Gastroesophageal sphincter (tissue), 4 donors: ENCODE data around the gene SPACA6. TPM values are rescaled to one million over a fixed set of nuclear protein-coding genes. Genes with fewer than 3 reads are reported as not detected.

Experiments
- ATAC-seq: fragments of 150-250 bp; one replicate; pipeline ENCODE4 v1.9.1; 2016; ENCODE audit warnings: mild to moderate bottlenecking, moderate library complexity
- H3K27ac ChIP-seq, 4 donors: fragments of 200-600 bp; sonication (generic) in 3 of 4; 1 replicate in 3 of 4; 2 replicates in 1 of 4; pipeline ENCODE4 v1.5.1; 2016 to 2019
- H3K27me3 ChIP-seq: fragments of 200-600 bp; sonication (generic); one replicate; pipeline ENCODE4 v1.5.1; 2019
- H3K36me3 ChIP-seq, 2 donors: fragments of 200-600 bp; sonication (generic); one replicate each; pipeline ENCODE4 v1.5.1; 2019; ENCODE audit warnings: control low read depth in 1 of 2
- H3K4me1 ChIP-seq, 3 donors: fragments of 200-600 bp; sonication (generic); 1 replicate in 2 of 3; 2 replicates in 1 of 3; pipeline ENCODE4 v1.5.1; 2016 to 2019; ENCODE audit warnings: control low read depth in 2 of 3
- H3K4me3 ChIP-seq, 2 donors: fragments of 200-600 bp; sonication (generic); one replicate each; pipeline ENCODE4 v1.5.1; 2019; ENCODE audit warnings: mild to moderate bottlenecking in 1 of 2, moderate library complexity in 1 of 2
- H3K9me3 ChIP-seq, 3 donors: fragments of 200-600 bp; sonication (generic); one replicate each; pipeline ENCODE4 v1.5.1; 2017 to 2019; ENCODE audit warnings: control low read depth in 2 of 3
- EP300 ChIP-seq: sonication (generic); formaldehyde crosslinking; IDR thresholded peaks from one replicate; pipeline ENCODE4 v1.6.1; 2017; ENCODE audit warnings: antibody characterized with exemption, mild to moderate bottlenecking
- POLR2A ChIP-seq, 2 donors: fragments of 450-650 bp; IDR thresholded peaks; one replicate each; pipeline ENCODE4 v1.6.1; 2017; ENCODE audit warnings: antibody characterized with exemption in 2 of 2, mild to moderate bottlenecking in 2 of 2, moderate library complexity in 1 of 2
- POLR2AphosphoS5 ChIP-seq: sonication (generic); formaldehyde crosslinking; IDR thresholded peaks from one replicate; pipeline ENCODE4 v1.6.1; 2017; ENCODE audit warnings: antibody characterized with exemption
- WGBS, 2 donors: methylation state at CpG; one replicate each; pipeline ENCODE4 v1.1.5; 2018; ENCODE audit warnings: low coverage in 1 of 2; 5-methylcytosine and 5-hydroxymethylcytosine counted together
- total RNA-seq, 4 donors: library from RNA; depleted of rRNA; stranded (reverse); fragments of >200 nt; gene quantifications; one replicate each; pipeline ENCODE4 v1.1.0, GENCODE V29; 2016
- TF ChIP-seq, protein P1 (sequence below), 4 experiments: fragments of 200-600 bp in 2 of 4; fragments of 450-650 bp in 2 of 4; sonication (generic) in 1 of 4; IDR thresholded peaks; one replicate each; pipeline ENCODE4 v1.5.1; 2017 to 2019; ENCODE audit warnings: antibody characterized with exemption in 4 of 4, mild to moderate bottlenecking in 2 of 4, moderate library complexity in 2 of 4

The SPACA6 gene
- total RNA-seq, 4 donors from 2014 or later: 6.3 to 29.7 (median 18.3) TPM

DNA sequence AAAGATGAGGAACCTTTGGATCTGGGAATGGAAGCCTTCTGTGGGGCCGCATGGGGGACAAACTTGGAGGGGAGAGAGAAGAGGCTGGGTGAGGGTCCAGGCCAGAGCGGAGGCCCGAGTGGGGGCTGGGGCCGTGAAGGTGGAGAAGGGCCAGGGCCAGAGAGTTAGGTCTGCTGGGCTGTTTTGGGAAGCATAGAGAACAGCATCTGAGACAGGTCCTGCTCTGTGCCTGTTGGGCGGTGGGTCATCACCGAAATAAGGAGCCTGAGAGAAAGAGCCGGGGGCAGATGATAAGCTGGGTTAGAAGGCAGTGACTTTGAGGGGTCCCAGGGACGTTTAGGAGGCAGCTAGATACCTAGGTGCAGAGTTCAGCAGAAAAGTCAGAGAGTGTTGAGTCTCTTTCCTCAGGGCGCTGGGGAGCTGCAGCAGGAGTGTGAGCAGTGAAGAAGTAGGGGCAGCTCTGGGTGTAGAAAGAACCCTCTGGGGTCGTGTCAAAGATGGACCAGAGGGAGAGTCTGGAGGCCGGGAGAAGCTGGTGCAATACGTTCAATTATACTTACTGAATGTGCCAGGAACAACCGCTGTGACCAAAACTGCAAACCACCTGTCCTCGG lies 2.7 kb downstream of the SPACA6 start:
- H3K27ac ChIP-seq: no peak overlapping the region
- ATAC-seq: no peak
- H3K4me1 ChIP-seq: peaks cover 0 to 51% (median 18%) of the 10 kb centered on the region in 3 donors
- no peaks in the 10 kb centered on the region for H3K27me3 ChIP-seq
- no peak for TF ChIP-seq EP300
- no peak for TF ChIP-seq POLR2AphosphoS5
- TF ChIP-seq, protein P1, sequence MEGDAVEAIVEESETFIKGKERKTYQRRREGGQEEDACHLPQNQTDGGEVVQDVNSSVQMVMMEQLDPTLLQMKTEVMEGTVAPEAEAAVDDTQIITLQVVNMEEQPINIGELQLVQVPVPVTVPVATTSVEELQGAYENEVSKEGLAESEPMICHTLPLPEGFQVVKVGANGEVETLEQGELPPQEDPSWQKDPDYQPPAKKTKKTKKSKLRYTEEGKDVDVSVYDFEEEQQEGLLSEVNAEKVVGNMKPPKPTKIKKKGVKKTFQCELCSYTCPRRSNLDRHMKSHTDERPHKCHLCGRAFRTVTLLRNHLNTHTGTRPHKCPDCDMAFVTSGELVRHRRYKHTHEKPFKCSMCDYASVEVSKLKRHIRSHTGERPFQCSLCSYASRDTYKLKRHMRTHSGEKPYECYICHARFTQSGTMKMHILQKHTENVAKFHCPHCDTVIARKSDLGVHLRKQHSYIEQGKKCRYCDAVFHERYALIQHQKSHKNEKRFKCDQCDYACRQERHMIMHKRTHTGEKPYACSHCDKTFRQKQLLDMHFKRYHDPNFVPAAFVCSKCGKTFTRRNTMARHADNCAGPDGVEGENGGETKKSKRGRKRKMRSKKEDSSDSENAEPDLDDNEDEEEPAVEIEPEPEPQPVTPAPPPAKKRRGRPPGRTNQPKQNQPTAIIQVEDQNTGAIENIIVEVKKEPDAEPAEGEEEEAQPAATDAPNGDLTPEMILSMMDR (IDR thresholded peaks at IDR 0.05): no peak
- no peak overlapping the region for H3K4me3 ChIP-seq
- no peaks in the 10 kb centered on the region for H3K9me3 ChIP-seq
- peaks cover 0 to 83% of the 10 kb centered on the region in 2 donors for H3K36me3 ChIP-seq
- WGBS, 2 donors: 75 to 79% methylated on average over 6 to 13 of the region's 14 CpGs

- no peak overlapping the region for H3K4me3 ChIP-seq
- H3K36me3 ChIP-seq: peaks cover 0 to 90% of the 10 kb centered on the region in 2 donors
- 81 to 93% methylated on average over 2 to 3 of the region's 3 CpGs for WGBS, 2 donors
- TF ChIP-seq POLR2A (IDR thresholded peaks at IDR 0.05) (no peak), EP300 (no peak), POLR2AphosphoS5 (no peak)
- TF ChIP-seq, protein P1 (IDR thresholded peaks at IDR 0.05): no peak
- H3K4me1 ChIP-seq: peaks cover 0 to 45% (median 15%) of the 10 kb centered on the region in 3 donors
- no peaks in the 10 kb centered on the region for H3K9me3 ChIP-seq
- no peak overlapping the region for H3K27ac ChIP-seq
- H3K27me3 ChIP-seq: no peaks in the 10 kb centered on the region
- no peak for ATAC-seq
These were observed 3.5 kb downstream of the SPACA6 start for GRCh38 chr19:51696606-51697005.

- ATAC-seq: no peak
- Histone ChIP-seq H3K4me1 (peaks cover 0 to 45% (median 9%) of the 10 kb centered on the region in 3 donors), H3K36me3 (peaks cover 0 to 92% of the 10 kb centered on the region in 2 donors), H3K4me3 (no peak overlapping the region), H3K9me3 (no peaks in the 10 kb centered on the region), H3K27ac (no peak overlapping the region), H3K27me3 (no peaks in the 10 kb centered on the region)
- TF ChIP-seq POLR2A (IDR thresholded peaks at IDR 0.05): no peak
- TF ChIP-seq EP300: no peak
- TF ChIP-seq POLR2AphosphoS5: no peak
- TF ChIP-seq, protein P1 (IDR thresholded peaks at IDR 0.05): no peak
- 73% methylated on average over 2 to 7 of the region's 9 CpGs for WGBS, 2 donors
These were observed 4.1 kb downstream of the SPACA6 start for GRCh38 chr19:51697169-51697776.

- WGBS, 2 donors: 93 to 100% methylated on average over 1 to 5 of the region's 5 CpGs
- Histone ChIP-seq H3K4me1 (peaks cover 0 to 45% (median 0%) of the 10 kb centered on the region in 3 donors), H3K9me3 (no peaks in the 10 kb centered on the region), H3K27ac (no peak overlapping the region), H3K27me3 (no peaks in the 10 kb centered on the region), H3K4me3 (no peak overlapping the region), H3K36me3 (peaks cover 0 to 82% of the 10 kb centered on the region in 2 donors)
- TF ChIP-seq, protein P1 (IDR thresholded peaks at IDR 0.05): no peak
- no peak for TF ChIP-seq POLR2AphosphoS5
- TF ChIP-seq POLR2A (IDR thresholded peaks at IDR 0.05): no peak
- TF ChIP-seq EP300: no peak
- ATAC-seq: no peak
These were observed 5.2 kb downstream of the SPACA6 start for GRCh38 chr19:51698296-51698695.

DNA sequence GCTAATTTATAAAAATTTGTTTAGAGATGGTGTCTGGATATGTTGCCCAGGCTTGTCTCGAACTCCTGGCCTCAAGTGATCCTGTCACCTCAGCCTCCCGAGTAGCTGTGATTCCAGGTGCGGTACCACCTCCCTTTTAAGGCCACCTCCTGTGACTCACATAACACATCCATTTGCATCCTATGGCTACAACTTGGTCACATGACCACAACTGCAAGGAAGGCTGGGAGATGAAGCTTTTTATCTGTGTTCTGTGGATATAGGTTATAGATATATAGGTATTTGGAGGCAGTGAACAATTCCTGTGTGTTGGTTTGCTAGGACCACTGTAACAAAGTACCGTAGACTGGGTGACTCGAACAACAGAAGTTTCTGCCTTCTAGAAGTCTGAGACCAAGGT lies 6.0 kb downstream of the SPACA6 start:
- H3K36me3 ChIP-seq: peaks cover 0 to 75% of the 10 kb centered on the region in 2 donors

More for the DNA sequence above, 6.0 kb downstream of the SPACA6 start:
- H3K9me3 ChIP-seq: no peaks in the 10 kb centered on the region
- ATAC-seq: no peak
- H3K27ac ChIP-seq: no peak overlapping the region
- 87 to 90% methylated on average over 3 to 4 of the region's 5 CpGs for WGBS, 2 donors
- no peaks in the 10 kb centered on the region for H3K27me3 ChIP-seq
- no peak overlapping the region for H3K4me3 ChIP-seq
- no peak for TF ChIP-seq POLR2A (IDR thresholded peaks at IDR 0.05)
- H3K4me1 ChIP-seq: peaks cover 0 to 41% (median 0%) of the 10 kb centered on the region in 3 donors
